Epithelial cell of proximal tubule (primary cell): ENCODE data around the gene ANKS1A. TPM values are rescaled to one million over a fixed set of nuclear protein-coding genes. Genes with fewer than 3 reads are reported as not detected.
"Not testable (repeated sequence)": the region's sequence is repeated elsewhere in the genome, so short reads cannot be mapped to it uniquely, and the experiment has no call there.

Experiments used
- DNase-seq: peaks from one replicate; pipeline ENCODE4 v3.0.0-alpha.2; 2011; ENCODE audit warnings: low read depth
- H3K4me3 ChIP-seq: 2 replicates; pipeline ENCODE4 v1.5.1; 2011; ENCODE audit warnings: low read depth, mild to moderate bottlenecking, low read length
- CTCF ChIP-seq: conservative IDR thresholded peaks from 2 replicates; pipeline ENCODE4 v1.5.1; 2012; ENCODE audit warnings: low read depth, mild to moderate bottlenecking, low read length
- total RNA-seq: library from RNA; depleted of rRNA; stranded (reverse); fragments of >200 nt; gene quantifications from 2 replicates; pipeline ENCODE4 v1.2.3, GENCODE V29; 2015

ANKS1A gene
- total RNA-seq, 1 donor from 2014 or later: 17.4 TPM

DNA sequence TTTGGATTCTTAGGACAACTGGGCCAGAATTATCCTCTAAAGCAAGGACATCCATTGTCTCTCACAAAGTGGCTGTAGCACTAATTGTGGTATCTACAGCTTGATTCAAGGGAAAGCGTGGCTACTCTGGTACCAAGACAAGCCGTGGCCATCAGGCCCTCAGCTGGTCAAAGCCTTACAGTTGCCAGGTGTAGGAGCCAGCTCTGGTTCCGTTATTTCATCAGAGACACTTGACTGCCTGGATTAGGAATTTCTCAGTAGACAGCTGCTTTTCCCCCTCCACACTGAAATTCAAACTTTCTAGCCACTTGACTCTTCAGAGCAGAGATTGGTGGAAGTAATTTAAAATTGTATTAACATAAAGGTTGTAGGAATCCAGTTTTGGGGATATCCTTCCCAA is 104.2 kb downstream of the ANKS1A start:
- H3K4me3 ChIP-seq: no peak overlapping the region
- DNase-seq: no peak
- no peak for TF ChIP-seq CTCF

DNA sequence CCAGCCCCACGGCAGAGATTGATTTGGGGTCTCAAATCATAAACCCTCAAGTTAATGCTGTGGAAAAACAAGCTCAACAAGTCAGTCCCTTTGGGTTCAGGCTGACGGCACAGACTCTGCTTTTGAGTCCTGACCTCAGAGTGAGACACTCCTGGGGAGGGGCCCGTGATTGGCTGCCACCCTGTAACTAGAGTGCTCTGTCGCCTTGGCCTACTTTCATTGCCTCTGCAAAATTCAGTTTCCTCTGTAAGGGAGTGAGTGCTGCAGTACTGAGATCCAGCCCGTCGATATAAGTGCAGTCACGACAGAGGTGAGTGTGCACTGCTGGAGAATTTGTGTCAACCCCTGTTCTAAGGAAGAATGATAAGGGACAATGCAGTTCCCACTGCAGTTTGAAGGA is 105.6 kb downstream of the ANKS1A start:
- TF ChIP-seq CTCF: no peak

GRCh38 chr6:34998417-34998816 is 109.4 kb downstream of the ANKS1A start:
- not testable (repeated sequence) for DNase-seq, H3K4me3 ChIP-seq

More for the DNA sequence above, 105.6 kb downstream of the ANKS1A start:
- DNase-seq: no peak
- H3K4me3 ChIP-seq: no peak overlapping the region

DNA sequence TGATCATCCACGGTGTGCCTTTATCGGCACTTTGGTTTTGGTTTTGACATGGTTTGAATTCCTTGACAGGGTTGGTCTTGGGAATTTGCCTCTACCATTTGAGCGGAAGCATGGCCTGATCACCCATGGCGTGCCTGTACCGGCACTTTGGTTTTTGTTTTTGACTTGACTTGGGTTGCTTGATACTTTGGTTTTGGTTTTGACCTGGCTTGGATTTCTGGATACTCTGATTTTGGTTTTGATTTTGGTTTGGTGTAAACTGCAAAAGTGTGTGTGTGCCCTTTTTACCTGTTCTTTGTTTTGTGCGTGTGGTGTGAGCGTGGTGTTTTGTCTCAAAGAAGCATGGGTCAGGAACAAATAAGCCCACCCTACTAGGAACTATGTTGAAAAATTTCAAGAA is 110.1 kb downstream of the ANKS1A start:
- not testable (repeated sequence) for H3K4me3 ChIP-seq, DNase-seq

GRCh38 chr6:34999962-35000361 is 110.9 kb downstream of the ANKS1A start:
- not testable (repeated sequence) for DNase-seq, H3K4me3 ChIP-seq

- DNase-seq, H3K4me3 ChIP-seq: not testable (repeated sequence)
Observed at GRCh38 chr6:35001349-35001748, 112.3 kb downstream of the ANKS1A start.

GRCh38 chr6:35003886-35004530 is 115.0 kb downstream of the ANKS1A start:
- not testable (repeated sequence) for DNase-seq, H3K4me3 ChIP-seq

- no peak for DNase-seq
- H3K4me3 ChIP-seq: no peak overlapping the region
- TF ChIP-seq CTCF: no peak
Observed at GRCh38 chr6:35007016-35007415, 118.0 kb downstream of the ANKS1A start.

DNA sequence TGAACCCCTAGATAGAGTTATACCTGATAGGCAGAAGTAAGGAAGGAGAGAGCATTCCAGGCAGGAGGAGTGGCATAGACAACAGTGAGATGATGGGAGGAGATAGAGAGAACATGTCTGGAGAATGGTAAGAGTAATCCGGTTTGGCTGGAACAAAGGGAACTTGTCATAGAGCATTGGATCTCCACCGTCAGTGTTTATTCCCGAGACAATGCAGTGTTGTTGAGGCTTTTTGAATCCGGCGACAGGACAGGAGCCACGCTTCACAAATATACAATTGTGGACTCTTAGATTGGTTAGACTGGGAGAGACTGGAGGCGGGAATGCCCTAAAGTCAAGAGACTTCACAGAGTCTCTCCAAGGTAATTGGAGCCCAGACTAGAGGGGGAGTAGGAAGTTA is 119.8 kb downstream of the ANKS1A start:
- DNase-seq: no peak
- TF ChIP-seq CTCF: no peak
- no peak overlapping the region for H3K4me3 ChIP-seq
